ENCODE measurements around the gene LRRC23. TPM values are rescaled to one million over a fixed set of nuclear protein-coding genes. Genes with fewer than 3 reads are reported as not detected.
A peak's percentile ranks its signal among the peaks of the same experiment; 100 is the strongest.

LRRC23 gene
- total and polyA plus RNA-seq, 2 of the 13 experiments (the other 11 are each of a cell fraction or from before 2014, with no cell fraction given): 6.0 to 7.8 TPM

DNA sequence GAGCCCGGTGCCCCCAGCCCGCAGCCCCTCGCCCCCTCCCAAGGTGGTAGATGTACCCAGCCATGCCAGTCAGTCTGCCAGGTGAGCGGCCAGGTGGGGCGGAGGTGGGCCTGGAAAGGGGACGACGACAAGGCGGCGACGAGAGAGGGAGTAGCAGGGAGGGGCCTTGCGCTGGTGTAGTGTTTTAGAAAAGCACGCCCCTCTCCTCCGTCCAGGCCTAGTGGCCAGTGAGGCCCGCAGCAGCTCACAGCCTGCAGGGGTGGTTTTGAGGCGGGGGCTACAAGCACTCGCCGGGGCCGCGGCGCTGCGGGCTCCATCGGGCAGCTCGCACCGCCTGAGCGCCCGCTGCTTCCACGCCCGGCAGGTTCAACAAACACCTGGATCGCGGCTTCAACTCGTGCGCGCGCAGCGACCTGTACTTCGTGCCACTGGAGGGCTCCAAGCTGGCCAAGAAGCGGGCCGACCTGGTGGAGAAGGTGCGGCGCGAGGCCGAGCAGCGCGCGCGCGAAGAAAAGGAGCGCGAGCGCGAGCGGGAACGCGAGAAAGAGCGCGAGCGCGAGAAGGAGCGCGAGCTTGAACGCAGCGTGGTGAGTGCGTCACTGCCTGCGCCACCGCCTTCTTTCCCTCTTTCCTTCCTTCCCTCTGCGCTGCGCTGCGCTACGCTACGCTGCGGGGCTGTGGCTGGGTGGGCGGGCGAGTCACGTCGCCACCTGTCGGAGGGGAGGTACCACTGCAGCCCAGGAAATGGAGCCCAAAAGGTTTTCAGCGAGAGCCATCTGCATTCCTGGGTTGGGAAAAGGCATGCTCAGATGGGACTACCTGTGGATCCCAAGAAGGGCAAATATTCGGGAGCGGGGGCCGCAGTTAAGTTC lies 33.1 kb downstream of the LRRC23 start (continued):
- TF ChIP-seq ZNF839 (CRISPR knock-in tag; IDR thresholded peaks at IDR 0.05; ENCODE audit: borderline replicate concordance): peak; percentile 87; the same call in 1 of the 2 replicates
- TF ChIP-seq, protein P1, sequence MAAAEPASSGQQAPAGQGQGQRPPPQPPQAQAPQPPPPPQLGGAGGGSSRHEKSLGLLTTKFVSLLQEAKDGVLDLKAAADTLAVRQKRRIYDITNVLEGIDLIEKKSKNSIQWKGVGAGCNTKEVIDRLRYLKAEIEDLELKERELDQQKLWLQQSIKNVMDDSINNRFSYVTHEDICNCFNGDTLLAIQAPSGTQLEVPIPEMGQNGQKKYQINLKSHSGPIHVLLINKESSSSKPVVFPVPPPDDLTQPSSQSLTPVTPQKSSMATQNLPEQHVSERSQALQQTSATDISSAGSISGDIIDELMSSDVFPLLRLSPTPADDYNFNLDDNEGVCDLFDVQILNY (CRISPR knock-in tag; conservative IDR thresholded peaks at IDR 0.05): peak; percentile 85
- TF ChIP-seq, protein P2, sequence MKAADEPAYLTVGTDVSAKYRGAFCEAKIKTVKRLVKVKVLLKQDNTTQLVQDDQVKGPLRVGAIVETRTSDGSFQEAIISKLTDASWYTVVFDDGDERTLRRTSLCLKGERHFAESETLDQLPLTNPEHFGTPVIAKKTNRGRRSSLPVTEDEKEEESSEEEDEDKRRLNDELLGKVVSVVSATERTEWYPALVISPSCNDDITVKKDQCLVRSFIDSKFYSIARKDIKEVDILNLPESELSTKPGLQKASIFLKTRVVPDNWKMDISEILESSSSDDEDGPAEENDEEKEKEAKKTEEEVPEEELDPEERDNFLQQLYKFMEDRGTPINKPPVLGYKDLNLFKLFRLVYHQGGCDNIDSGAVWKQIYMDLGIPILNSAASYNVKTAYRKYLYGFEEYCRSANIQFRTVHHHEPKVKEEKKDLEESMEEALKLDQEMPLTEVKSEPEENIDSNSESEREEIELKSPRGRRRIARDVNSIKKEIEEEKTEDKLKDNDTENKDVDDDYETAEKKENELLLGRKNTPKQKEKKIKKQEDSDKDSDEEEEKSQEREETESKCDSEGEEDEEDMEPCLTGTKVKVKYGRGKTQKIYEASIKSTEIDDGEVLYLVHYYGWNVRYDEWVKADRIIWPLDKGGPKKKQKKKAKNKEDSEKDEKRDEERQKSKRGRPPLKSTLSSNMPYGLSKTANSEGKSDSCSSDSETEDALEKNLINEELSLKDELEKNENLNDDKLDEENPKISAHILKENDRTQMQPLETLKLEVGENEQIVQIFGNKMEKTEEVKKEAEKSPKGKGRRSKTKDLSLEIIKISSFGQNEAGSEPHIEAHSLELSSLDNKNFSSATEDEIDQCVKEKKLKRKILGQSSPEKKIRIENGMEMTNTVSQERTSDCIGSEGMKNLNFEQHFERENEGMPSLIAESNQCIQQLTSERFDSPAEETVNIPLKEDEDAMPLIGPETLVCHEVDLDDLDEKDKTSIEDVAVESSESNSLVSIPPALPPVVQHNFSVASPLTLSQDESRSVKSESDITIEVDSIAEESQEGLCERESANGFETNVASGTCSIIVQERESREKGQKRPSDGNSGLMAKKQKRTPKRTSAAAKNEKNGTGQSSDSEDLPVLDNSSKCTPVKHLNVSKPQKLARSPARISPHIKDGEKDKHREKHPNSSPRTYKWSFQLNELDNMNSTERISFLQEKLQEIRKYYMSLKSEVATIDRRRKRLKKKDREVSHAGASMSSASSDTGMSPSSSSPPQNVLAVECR (CRISPR knock-in tag; IDR thresholded peaks at IDR 0.05; ENCODE audit: borderline replicate concordance): peak; percentile 90
- no peak for TF ChIP-seq IKZF1 (IDR thresholded peaks at IDR 0.05)
- no peak for TF ChIP-seq ZC3H4 (CRISPR knock-in tag; IDR thresholded peaks at IDR 0.05; ENCODE audit: borderline replicate concordance)
- TF ChIP-seq ZNF17 (CRISPR knock-in tag; IDR thresholded peaks at IDR 0.05): no peak
- TF ChIP-seq ZFY (CRISPR knock-in tag; IDR thresholded peaks at IDR 0.05): peak; percentile 86
- 0 out of 2 replicates have a peak, but pooled peaks have one; percentile 7 for TF ChIP-seq ZNF24 (IDR thresholded peaks at IDR 0.05)
- TF ChIP-seq ADNP (CRISPR knock-in tag; IDR thresholded peaks at IDR 0.05): no peak
- no peak for TF ChIP-seq MBNL3 (CRISPR knock-in tag; conservative IDR thresholded peaks at IDR 0.05)
- TF ChIP-seq, protein P3, sequence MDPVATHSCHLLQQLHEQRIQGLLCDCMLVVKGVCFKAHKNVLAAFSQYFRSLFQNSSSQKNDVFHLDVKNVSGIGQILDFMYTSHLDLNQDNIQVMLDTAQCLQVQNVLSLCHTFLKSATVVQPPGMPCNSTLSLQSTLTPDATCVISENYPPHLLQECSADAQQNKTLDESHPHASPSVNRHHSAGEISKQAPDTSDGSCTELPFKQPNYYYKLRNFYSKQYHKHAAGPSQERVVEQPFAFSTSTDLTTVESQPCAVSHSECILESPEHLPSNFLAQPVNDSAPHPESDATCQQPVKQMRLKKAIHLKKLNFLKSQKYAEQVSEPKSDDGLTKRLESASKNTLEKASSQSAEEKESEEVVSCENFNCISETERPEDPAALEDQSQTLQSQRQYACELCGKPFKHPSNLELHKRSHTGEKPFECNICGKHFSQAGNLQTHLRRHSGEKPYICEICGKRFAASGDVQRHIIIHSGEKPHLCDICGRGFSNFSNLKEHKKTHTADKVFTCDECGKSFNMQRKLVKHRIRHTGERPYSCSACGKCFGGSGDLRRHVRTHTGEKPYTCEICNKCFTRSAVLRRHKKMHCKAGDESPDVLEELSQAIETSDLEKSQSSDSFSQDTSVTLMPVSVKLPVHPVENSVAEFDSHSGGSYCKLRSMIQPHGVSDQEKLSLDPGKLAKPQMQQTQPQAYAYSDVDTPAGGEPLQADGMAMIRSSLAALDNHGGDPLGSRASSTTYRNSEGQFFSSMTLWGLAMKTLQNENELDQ (CRISPR knock-in tag; IDR thresholded peaks at IDR 0.05; ENCODE audit: borderline replicate concordance): no peak
- TF ChIP-seq, protein P4, sequence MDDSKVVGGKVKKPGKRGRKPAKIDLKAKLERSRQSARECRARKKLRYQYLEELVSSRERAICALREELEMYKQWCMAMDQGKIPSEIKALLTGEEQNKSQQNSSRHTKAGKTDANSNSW (CRISPR knock-in tag; IDR thresholded peaks at IDR 0.05; ENCODE audit: borderline replicate concordance): peak; percentile 72; the same call in 1 of the 2 replicates
- TF ChIP-seq, protein P5, sequence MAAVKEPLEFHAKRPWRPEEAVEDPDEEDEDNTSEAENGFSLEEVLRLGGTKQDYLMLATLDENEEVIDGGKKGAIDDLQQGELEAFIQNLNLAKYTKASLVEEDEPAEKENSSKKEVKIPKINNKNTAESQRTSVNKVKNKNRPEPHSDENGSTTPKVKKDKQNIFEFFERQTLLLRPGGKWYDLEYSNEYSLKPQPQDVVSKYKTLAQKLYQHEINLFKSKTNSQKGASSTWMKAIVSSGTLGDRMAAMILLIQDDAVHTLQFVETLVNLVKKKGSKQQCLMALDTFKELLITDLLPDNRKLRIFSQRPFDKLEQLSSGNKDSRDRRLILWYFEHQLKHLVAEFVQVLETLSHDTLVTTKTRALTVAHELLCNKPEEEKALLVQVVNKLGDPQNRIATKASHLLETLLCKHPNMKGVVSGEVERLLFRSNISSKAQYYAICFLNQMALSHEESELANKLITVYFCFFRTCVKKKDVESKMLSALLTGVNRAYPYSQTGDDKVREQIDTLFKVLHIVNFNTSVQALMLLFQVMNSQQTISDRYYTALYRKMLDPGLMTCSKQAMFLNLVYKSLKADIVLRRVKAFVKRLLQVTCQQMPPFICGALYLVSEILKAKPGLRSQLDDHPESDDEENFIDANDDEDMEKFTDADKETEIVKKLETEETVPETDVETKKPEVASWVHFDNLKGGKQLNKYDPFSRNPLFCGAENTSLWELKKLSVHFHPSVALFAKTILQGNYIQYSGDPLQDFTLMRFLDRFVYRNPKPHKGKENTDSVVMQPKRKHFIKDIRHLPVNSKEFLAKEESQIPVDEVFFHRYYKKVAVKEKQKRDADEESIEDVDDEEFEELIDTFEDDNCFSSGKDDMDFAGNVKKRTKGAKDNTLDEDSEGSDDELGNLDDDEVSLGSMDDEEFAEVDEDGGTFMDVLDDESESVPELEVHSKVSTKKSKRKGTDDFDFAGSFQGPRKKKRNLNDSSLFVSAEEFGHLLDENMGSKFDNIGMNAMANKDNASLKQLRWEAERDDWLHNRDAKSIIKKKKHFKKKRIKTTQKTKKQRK (IDR thresholded peaks at IDR 0.05; ENCODE audit: low read length): no peak
- TF ChIP-seq, protein P6, sequence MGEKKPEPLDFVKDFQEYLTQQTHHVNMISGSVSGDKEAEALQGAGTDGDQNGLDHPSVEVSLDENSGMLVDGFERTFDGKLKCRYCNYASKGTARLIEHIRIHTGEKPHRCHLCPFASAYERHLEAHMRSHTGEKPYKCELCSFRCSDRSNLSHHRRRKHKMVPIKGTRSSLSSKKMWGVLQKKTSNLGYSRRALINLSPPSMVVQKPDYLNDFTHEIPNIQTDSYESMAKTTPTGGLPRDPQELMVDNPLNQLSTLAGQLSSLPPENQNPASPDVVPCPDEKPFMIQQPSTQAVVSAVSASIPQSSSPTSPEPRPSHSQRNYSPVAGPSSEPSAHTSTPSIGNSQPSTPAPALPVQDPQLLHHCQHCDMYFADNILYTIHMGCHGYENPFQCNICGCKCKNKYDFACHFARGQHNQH (CRISPR knock-in tag; IDR thresholded peaks at IDR 0.05): peak; percentile 96
- no peak for TF ChIP-seq RFX3 (CRISPR knock-in tag; IDR thresholded peaks at IDR 0.05)
- peak; percentile 94 for TF ChIP-seq SAP130 (CRISPR knock-in tag; IDR thresholded peaks at IDR 0.05; ENCODE audit: low read depth)
